ENCODE data around the gene FOXL2. TPM values are rescaled to one million over a fixed set of nuclear protein-coding genes. Genes with fewer than 3 reads are reported as not detected.

The FOXL2 gene
- total RNA-seq, 1 donor from 2014 or later: not detected

DNA sequence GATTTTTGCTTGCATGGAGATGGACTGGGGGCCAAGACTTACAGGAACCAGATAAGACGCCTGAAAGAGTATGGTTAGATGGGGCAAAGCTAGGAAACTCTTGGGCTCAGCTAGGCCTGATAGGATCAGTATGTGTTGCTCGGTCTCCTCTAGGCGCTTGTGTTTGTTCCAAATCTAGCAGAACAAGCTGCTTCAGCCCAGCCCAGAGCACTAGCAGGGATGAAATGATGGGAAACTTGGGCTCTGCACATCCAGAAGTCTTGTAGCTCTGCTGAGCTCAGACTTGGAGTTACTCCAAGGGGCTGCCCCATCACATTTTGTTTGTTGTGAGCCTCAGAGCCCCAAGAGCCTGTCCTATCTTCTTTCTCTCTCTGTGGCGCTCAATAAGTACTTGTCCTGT is 34.7 kb downstream of the FOXL2 start:
- no peak for DNase-seq (ENCODE audit: missing footprints)
- ATAC-seq: no peak
- intact Hi-C loops (cut with DNase I): loop anchor here (10.0 kb wide), 2 partner anchors 437 to 567 kb away; partner anchors contain the start of gene MRAS

DNA sequence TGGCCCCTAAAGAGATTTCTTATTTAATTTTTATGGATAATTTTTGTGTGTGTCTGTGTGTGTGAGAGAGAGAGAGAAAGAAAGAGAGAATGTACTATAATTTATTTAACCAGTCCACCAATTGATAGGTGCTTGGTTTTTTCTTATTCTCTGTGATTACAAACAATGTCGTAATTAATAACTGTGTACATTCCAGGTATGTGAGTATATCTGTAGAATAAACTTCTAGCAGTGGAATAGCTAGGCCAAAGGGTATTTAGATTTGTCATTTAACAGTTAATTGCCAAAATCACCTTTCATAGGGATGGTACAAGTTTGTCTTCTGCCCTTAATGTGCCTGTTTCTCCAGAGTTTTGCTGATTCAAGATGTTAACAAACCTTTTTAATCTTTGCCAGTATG is 35.3 kb downstream of the FOXL2 start:
- intact Hi-C loops (cut with DNase I): loop anchor here (10.0 kb wide), 2 partner anchors 437 to 567 kb away; partner anchors contain the start of gene MRAS
- ATAC-seq: no peak
- no peak for DNase-seq (ENCODE audit: missing footprints)

DNA sequence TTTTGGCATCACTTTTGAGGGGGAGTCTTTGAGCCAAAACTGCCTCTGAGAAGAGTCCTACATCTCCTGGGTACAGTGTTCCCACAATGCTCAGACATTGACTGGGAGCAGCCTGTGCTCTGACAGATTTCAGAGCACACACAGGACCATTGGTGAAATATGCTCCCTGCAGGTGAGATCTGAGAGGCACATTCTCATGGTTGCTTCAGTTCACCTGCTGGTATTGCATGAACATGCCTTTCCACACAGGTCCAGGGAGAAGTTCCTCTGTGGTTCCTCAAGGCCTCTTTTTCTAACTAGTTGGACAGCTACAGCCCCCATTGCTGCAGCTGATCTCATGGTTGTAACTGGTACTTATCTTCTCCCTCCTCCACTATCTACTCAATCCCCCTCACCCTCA is 37.0 kb downstream of the FOXL2 start:
- intact Hi-C loops (cut with DNase I): loop anchor here (10.0 kb wide), 2 partner anchors 435 to 565 kb away; partner anchors contain the start of gene MRAS
- DNase-seq (ENCODE audit: missing footprints) (no peak), ATAC-seq (no peak)

DNA sequence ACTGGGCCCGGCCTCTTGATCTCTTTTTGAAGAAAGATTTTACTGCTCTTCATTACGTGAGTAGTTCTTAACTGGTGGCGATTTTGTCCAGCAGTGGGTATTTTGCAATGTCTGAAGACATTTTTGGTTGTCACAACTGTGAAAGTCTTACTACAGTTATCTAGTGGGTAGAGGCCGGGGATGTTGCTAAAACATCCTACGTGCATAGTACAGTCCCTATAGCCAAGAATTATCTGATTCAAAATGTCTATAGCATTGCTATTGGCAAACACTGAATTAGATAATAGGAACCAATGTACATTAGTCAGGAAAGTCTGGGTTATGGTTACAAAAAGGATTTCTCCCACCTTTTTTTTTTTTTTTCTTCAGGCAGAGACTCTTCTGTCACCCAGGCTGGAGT is 38.1 kb downstream of the FOXL2 start:
- intact Hi-C loops (cut with DNase I): no loop called here
- ATAC-seq (no peak), DNase-seq (ENCODE audit: missing footprints) (no peak)

DNA sequence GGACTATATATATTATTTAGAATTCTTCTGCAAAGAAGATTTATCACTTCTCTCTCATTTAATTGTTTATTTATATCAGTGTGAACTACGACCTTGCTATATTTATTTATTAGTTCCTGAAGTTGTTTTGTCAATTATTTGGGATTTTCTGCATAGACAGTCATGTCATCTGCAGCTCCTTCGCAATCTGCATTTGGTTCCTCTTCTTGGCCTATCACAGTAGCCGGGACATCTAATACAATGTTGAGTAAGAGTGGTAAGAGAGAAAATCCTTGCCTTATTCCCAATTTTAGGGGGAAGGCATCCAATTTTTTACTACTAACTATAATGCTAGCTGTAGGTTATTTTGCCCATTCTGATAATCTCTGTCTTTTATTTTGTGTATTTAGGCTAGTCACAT is 39.4 kb downstream of the FOXL2 start:
- DNase-seq (ENCODE audit: missing footprints) (no peak), ATAC-seq (no peak)
- intact Hi-C loops (cut with DNase I): no loop called here

DNA sequence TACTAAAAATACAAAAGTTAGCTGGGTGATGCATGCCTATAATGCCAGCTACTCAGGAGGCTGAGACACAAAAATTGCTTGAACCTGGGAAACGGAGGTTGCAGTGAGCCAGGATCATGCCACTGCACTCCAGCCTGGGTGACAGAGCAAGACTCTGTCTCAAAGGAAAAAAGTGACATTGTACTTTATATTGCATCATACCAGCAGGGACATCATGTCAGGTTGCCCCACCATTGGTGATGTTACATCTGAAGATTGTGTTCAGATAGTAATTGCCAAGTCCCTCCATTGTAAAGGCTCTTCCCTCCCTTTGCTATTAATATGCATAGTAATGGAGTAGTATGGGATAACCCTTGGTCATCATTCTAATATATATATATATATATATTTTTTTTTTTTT is 44.8 kb downstream of the FOXL2 start:
- DNase-seq (ENCODE audit: missing footprints): no peak
- intact Hi-C loops (cut with DNase I): no loop called here
- no peak for ATAC-seq

DNA sequence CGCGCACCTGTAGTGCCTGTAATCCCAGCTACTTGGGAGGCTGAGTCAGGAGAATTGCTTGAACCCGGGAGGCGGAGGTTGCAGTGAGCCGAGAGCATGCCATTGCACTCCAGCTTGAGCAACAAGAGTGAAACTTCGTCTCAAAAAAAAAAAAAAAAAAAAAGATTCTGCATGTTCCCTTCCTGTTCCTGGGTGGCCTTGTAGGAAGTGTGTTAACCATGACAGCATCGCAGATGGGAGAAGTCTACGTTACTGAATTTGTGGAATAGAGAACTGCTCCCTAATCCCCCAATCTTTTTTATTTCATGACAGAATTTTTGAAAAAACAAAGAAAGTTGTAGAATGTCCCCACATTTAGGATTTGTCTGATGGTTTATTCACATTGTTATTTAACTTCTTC is 45.4 kb downstream of the FOXL2 start:
- no peak for ATAC-seq
- DNase-seq (ENCODE audit: missing footprints): no peak
- intact Hi-C loops (cut with DNase I): no loop called here

DNA sequence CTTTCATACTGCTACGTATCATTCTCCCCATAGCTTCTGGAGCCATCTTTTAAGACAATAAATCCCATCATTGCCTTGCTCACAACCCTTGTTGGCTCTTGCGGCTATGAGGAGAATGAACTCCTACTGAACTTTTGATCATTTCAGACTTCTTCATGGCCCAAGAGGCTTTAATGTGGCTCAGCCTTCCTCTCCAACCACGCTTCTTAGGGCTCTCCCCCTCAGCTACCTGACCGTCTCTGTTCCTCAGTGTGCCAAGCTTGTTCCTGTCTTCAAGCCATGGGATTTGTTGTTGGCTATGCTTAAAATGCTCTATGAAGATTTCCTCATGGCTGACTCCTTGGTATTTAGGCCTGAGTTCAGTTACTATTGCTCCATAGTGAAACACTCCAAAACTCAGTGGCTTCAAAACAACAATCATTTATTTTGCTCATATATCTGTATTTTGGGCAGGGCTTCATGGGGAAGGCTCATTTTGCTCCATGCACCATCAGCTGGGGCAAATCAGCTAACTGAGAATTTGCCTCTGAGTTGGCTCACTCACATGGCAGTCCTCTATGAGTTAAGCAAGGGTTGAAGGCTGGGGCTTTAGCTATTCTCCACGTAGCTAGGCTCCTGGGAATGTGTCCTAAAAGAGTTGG is 47.5 kb downstream of the FOXL2 start:
- intact Hi-C loops (cut with DNase I): loop anchor here (5.0 kb wide), 1 partner anchor 62 kb away; no protein-coding TSS in a partner anchor
- no peak for DNase-seq (ENCODE audit: missing footprints)
- no peak for ATAC-seq

DNA sequence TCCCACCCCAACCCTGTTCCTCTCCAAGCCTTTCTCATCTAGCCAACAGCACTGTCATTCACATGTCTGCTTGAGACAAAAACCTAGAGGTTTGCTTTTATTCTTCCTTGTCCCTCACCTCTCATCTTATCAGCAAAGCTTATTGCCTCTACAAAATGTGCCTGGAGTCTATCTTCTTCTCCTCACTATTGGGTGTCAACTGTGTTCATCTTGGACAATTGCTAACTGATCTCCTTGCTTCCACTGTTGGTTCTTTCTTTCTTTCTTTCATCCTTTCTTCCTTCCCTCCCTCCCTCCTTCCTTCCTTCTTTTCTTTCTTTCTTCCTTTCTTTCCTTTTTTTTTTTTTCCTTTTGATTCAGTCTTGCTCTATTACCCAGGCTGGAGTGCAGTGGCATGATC is 48.2 kb downstream of the FOXL2 start:
- ATAC-seq: peak; percentile 53
- intact Hi-C loops (cut with DNase I): loop anchor here (5.0 kb wide), 1 partner anchor 61 kb away; no protein-coding TSS in a partner anchor
- no peak for DNase-seq (ENCODE audit: missing footprints)

DNA sequence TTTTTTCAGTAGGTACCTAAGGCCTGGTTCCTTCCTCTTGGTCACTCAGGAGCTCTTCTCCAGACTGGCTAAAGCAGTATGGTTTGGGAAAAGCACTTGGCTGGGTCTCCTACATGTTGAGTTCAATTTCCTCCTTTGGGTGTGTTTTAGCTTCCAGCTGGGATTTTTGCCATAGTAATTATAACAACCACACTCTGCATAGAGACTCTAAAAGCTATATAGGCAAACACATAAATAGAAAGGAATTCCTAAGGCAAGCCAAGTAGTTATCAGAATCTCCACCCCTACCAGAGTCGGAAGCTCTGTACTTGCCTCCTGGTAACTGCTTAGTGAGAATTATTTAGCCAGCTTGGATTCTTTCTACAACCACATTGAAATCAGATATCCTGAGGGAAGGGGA is 48.6 kb downstream of the FOXL2 start:
- peak; percentile 84 for ATAC-seq
- intact Hi-C loops (cut with DNase I): loop anchor here (5.0 kb wide), 1 partner anchor 61 kb away; no protein-coding TSS in a partner anchor
- no peak for DNase-seq (ENCODE audit: missing footprints)

Other genes starting within 250 kb of the FOXL2 start
- 30.9 TPM for gene PIK3CB, start 112.2 kb downstream of the FOXL2 start, total RNA-seq
- not detected for gene FOXL2NB, start 80 bp upstream of the FOXL2 start, total RNA-seq
- not detected for gene PRR23A, start 59.1 kb upstream of the FOXL2 start, total RNA-seq
- gene PRR23B, start 73.8 kb upstream of the FOXL2 start, total RNA-seq: not detected
- not detected for gene PRR23C, start 97.8 kb upstream of the FOXL2 start, total RNA-seq

Data from Right ventricle myocardium inferior (tissue), 1 donor.